ENCODE data around the gene UBE2A.
A peak's percentile ranks its signal among the peaks of the same experiment; 100 is the strongest.

UBE2A gene

GRCh38 chrX:119574394-119575266, at the start of gene UBE2A:
UBE2A (plus strand) TSS chrX:119574563; CDS start chrX:119574712, 149 bp downstream.
- DNase-seq (ENCODE audit: low read depth in 2 of 3, low spot score in 1 of 3) = peak; percentile 78 to 80 (median 79)

DNA sequence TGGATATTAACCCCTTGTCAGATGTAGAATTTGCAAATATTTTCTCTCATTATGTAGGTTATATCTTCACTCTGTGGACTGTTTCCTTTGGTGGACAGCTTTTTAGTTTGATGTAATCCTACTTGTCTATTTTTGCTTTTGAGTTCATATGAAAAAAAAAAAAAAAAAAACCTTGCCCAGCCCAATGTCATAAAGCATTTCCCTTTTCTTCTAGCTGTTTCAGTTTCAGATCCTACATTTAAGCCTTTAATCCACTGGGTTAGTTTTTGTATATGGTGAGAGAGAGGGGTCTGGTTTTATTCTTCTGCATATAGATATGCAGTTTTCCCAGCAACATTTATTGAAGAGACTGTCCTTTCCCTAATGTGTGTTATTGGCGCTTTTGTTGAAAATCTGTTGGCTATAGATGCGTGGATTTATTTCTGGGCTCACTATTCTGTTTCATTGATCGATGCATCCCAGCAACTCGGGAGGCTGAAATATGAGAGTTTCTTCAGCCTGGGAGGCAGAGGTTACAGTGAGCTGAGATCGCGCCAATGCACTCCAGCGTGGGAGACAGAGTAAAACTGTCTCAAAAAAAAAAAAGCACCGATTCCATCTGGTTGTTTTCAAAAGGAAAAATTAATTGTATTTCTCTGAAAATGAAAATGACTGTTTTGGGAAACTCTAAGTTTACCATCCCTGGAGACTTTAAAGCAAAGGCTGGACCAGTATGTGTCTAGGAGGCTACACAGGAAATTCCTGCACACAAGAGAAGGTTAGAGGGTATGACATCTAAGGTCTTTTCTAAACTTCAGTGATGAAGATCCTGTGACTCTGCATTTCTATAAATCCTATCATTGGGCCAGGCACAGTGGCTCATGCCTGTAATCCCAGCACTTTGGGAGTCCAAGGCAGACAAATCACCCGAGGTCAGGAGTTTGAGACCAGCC, 44.8 kb upstream of the UBE2A start:
- DNase-seq (ENCODE audit: low read depth in 2 of 3, low spot score in 1 of 3) = no peak

DNA sequence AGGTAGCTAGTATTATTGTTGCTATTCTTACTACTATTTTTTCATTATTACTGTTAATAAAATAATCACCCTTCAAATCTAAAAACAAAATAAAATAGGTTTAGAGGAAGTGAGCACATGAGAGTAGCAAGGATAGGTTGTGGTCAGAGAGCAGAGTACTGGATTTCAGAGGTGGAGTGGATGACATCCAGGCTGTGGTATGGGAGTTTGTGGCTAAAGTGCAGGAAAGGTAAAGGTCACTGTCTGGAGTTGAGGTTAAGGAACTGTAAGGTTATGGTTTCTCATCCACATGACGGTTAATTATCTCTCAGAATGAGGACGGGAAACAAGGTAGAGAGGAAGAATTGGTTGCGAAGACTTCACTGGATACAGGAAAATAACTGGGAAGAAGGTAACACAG, 36.9 kb upstream of the UBE2A start:
- no peak for DNase-seq (ENCODE audit: low read depth in 2 of 3, low spot score in 1 of 3)

- no peak for DNase-seq (ENCODE audit: low read depth in 2 of 3, low spot score in 1 of 3)
Measured at GRCh38 chrX:119539872-119540271, 34.5 kb upstream of the UBE2A start.

DNA sequence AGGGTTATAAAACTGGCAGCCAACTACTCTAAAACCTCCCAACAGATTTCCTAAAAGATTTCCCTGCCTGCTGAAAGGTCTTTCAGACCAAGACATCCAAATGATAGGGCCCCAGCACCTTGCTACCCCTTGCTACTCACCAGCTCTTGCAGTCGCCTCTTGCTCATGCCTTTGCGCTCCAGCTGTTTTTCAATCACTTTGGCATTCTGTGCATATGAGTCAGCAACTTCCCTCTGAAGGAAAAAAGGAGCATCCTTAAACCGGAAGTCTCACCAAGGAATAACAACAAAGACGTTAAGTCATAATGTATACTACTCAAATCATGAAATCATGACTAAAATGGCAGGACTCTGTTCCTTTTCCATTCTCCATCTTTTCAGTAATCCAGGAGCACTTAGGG, 33.2 kb upstream of the UBE2A start:
- no peak for DNase-seq (ENCODE audit: low read depth in 2 of 3, low spot score in 1 of 3)

DNA sequence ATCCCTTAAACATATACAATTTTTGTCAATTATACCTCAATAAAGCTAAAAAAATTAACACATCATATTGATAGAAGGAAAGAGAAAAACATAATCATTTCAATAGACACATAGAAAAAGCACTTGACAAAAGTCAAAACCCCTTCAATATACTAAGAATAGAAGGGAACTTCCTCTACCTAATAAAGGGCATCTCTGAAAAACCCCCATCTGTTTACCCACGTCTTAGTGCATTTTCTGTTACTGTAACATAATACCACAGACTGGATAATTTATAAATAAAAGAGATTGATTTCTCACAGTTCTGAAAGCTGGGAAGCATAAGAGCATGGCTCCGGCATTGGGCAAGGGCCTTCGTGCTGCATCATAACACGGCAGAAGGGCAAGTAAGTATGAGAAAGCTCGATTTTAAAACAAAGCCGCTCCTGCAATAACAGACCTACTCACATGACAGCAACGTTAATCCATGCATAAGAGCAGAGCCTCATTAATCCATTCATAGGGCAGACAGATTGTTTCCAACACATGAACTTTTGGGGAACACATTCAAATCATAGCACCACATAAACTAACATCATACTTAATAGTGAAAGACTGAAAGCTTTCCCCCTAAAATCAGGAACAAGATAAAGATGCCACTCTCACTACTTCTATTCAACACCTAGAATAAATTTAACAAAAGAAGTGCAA, 24.9 kb upstream of the UBE2A start:
- DNase-seq (ENCODE audit: low read depth in 2 of 3, low spot score in 1 of 3) = no peak

DNA sequence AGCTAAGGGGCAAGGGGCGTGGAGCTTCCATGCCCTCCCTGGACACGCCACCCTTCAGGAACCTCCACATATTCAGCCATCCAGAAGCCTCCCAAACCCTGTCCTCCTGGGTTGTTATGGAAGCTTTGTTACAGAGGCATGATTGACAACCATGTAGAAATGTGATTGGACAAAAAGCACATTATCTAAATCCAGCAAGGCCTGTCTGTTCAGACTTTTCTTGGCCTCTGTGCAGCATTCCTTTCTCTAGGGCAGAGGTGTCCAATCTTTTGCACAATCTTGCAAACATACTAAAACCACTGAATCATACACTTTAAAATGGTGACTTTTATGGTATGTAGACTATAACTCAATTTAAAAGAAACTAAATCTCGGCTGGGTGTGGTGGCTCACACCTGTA, 21.9 kb upstream of the UBE2A start:
- no peak for DNase-seq (ENCODE audit: low read depth in 2 of 3, low spot score in 1 of 3)

DNA sequence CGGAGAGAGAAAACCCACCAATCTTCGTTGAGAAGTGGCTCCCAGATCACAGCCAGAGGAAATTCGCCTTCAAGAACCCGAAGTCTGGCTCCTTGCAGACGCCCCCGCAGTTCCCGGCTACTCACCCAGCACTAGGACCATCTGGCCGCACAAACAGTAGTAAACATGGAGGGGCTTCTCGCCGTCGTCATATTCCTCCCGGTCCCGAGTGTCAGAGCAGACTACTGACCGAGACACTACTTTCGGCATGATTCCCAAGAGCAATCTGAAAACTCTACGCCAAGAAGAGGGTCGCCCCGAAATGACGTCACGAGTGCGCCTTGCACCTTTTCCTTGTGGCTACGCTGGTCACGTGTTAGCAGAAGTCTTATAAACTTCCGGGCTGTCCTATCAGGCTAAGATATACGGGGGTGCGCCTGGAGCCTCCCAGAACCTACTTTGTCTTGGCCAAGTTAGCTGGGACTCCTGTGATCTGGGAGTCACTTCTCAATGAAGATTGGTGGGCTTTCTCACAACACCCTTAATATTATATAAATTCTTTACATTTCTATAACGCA, 9.2 kb upstream of the UBE2A start, which contains the start of gene STEEP1:
STEEP1 (minus strand) TSS at position 303 of the 557 bp plus-strand sequence; CDS start at position 249, 54 bp downstream.
- peak; percentile 80 to 84 (median 82) for DNase-seq (ENCODE audit: low read depth in 2 of 3, low spot score in 1 of 3)

- DNase-seq (ENCODE audit: low read depth in 2 of 3, low spot score in 1 of 3) = no peak
Measured at GRCh38 chrX:119570351-119570835, 4.0 kb upstream of the UBE2A start.

DNA sequence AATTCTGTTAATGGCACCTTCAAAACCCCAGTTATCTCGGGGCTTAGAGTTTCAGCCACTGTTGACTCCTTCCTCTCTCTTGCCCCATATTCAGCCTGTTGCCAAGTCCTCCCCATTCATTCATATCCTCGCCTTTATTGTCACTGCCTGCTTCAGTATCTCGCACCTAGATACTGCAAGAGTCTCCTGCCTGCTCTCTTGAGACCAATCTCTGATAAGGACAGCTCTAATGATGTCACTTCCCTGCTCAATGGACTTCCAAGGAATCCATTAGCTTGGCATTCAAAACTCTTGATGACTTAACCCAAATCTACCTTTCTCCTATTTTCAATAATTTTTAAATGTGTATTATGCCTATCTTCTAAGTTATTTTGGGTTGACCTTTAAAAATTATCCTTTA, 1.1 kb upstream of the UBE2A start:
- no peak for DNase-seq (ENCODE audit: low read depth in 2 of 3, low spot score in 1 of 3)

DNA sequence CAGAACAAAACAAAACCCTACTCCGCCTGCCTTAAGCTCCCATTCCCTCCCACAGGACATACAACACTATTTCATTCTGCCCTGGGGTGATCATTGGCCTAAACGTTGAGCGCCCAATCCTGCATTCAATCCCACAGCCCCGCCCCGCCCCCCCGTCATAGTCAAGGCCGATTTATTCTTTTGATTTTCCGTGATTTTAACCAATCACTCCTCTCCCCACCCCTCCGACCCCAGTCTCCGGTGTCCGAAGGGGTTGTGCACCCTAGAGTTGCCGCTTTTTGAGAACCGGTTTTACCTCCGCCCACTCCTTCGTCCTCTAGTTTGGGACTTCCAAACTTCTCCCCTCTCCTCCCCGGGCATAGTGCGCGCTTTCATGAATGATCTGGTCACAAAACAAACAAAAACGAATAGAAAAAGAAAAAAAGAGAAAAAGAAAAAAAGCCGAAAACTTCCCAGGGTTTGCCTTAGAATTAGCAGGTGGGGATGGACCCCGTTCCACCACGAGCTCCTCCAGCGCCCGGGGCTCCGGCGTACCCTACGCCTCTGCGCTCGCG, 446 bp upstream of the UBE2A start:
- DNase-seq (ENCODE audit: low read depth in 2 of 3, low spot score in 1 of 3) = no peak

- DNase-seq (ENCODE audit: low read depth in 2 of 3, low spot score in 1 of 3) = no peak
Measured at GRCh38 chrX:119579414-119579813, 5.1 kb downstream of the UBE2A start.

- no peak for DNase-seq (ENCODE audit: low read depth in 2 of 3, low spot score in 1 of 3)
Measured at GRCh38 chrX:119583431-119584059, 9.2 kb downstream of the UBE2A start.

GRCh38 chrX:119589810-119590209, 15.4 kb downstream of the UBE2A start:
- DNase-seq (ENCODE audit: low read depth in 2 of 3, low spot score in 1 of 3) = no peak

DNA sequence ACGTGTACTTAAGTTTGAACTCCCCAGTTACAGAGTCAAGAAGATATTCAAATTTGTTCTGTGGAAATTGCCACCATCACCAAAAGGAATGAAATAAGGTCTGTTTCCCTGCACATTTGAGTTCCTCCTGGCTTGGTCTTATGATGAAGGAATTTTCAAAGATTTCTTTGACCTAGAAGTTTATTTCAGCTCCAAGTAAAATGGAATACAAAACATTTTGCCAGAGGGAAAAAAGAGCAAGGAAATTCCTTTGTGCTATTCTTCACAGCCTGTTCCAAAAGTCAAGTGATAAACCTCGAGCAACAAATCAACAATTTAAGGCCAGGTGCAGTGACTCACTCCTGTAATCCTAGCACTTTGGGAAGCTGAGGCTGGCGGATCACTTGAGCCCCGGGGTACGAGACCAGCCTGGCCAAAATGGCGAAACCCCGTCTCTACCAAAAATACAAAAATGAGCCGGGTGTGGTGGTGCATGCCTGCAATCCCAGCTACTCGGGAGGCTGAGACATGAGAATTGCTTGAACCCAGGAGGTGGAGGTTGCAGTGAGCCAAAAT, 28.4 kb downstream of the UBE2A start:
- DNase-seq (ENCODE audit: low read depth in 2 of 3, low spot score in 1 of 3) = no peak

DNA sequence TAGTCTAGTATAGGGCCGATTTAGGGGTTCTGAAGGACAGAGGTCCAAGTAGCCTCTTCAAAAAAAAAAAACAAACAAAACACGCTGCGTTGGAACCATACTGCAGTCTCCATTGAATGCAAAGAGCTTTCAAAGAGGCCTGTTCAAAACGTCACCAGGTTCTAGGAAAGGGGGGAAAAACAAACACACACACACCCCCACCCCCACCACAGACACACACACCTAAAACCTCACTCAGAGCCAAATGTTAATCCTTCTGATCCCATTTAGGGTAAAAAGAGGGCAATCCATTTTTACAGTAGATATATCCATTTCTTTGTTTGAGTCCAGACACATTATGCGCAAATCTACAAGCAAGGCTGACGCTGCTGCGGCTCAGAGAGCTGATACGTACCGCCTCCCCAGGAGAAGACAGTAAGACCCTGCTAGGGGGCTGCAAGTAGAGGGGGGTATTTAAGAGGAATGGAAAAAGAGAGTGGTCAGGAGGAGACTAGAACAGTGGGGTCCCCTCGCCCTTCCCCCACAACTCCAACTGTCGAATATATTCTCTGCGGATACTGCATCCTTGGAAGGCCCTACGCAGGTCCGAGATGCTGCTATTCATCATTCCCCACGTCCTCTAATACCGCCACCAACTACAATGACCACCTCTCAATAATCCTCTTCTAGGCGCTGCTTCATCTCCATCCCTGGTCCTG, 30.6 kb downstream of the UBE2A start:
- no peak for DNase-seq (ENCODE audit: low read depth in 2 of 3, low spot score in 1 of 3)

- DNase-seq (ENCODE audit: low read depth in 2 of 3, low spot score in 1 of 3) = peak in 2 of 3 donors; percentile 8 to 22
Measured at GRCh38 chrX:119605464-119606279, 31.3 kb downstream of the UBE2A start.

All from stimulated activated CD4-positive, alpha-beta T cell treated with anti-CD3 and anti-CD28 coated beads, Interleukin-12 subunit alpha, Interleukin-12 subunit beta, amount 100 ng/mL, for 48 hours (primary cell).